C4-2B (cell line): Measurements from ENCODE around the gene PDLIM5.

Experiments
- CTCF ChIP-seq: fragments of 450-650 bp; conservative IDR thresholded peaks from 2 replicates; pipeline ENCODE4 v1.5.1; 2017; ENCODE audit warnings: mild to moderate bottlenecking
- ZFX ChIP-seq: fragments of 450-650 bp; IDR thresholded peaks from 2 replicates; pipeline ENCODE4 v1.6.1; 2017

GRCh38 chr4:94558392-94558904 is 106.7 kb downstream of the PDLIM5 start:
- TF ChIP-seq CTCF: no peak
- no peak for TF ChIP-seq ZFX
